HG03025 (cell line): ENCODE data around the gene RNF111.

ENCODE experiments used
- ATAC-seq: cut with Tn5 transposase; IDR thresholded peaks from one replicate; pipeline ENCODE4 v1.9.1; 2021; ENCODE audit warnings: mild to moderate bottlenecking, moderate library complexity; ENCODE audit not compliant: unreplicated experiment, low FRiP score

RNF111 gene

GRCh38 chr15:58987491-58988005, at the start of gene RNF111:
TSS of gene RNF111 (plus strand) at chr15:58987663. CDS start at chr15:59030823, 43,160 bp downstream.
- ATAC-seq = peak; percentile 66

- ATAC-seq = no peak
Measured at GRCh38 chr15:58947179-58947578, 40.3 kb upstream of the RNF111 start.

- ATAC-seq = no peak
Measured at GRCh38 chr15:58951388-58952007, 36.0 kb upstream of the RNF111 start.

- no peak for ATAC-seq
Measured at GRCh38 chr15:58952751-58953150, 34.7 kb upstream of the RNF111 start.

- no peak for ATAC-seq
Measured at GRCh38 chr15:58957101-58957973, 30.1 kb upstream of the RNF111 start.

- no peak for ATAC-seq
Measured at GRCh38 chr15:58958811-58959210, 28.7 kb upstream of the RNF111 start.

- no peak for ATAC-seq
Measured at GRCh38 chr15:58962136-58962535, 25.3 kb upstream of the RNF111 start.

- ATAC-seq = no peak
Measured at GRCh38 chr15:58962662-58963565, 24.5 kb upstream of the RNF111 start.

- no peak for ATAC-seq
Measured at GRCh38 chr15:58966698-58967097, 20.8 kb upstream of the RNF111 start.

GRCh38 chr15:58967479-58967878, 20.0 kb upstream of the RNF111 start:
- ATAC-seq = no peak

GRCh38 chr15:58977887-58978286, 9.6 kb upstream of the RNF111 start:
- ATAC-seq = no peak

GRCh38 chr15:58980351-58980939, 7.0 kb upstream of the RNF111 start:
- no peak for ATAC-seq

- ATAC-seq = no peak
Measured at GRCh38 chr15:58981808-58982475, 5.5 kb upstream of the RNF111 start.

- no peak for ATAC-seq
Measured at GRCh38 chr15:58983261-58983660, 4.2 kb upstream of the RNF111 start.

GRCh38 chr15:58985443-58985842, 2.0 kb upstream of the RNF111 start:
- ATAC-seq = no peak

- ATAC-seq = no peak
Measured at GRCh38 chr15:58987036-58987435, 427 bp upstream of the RNF111 start.

- peak; percentile 48 for ATAC-seq
Measured at GRCh38 chr15:58988006-58988785, 733 bp downstream of the RNF111 start.

GRCh38 chr15:58992181-58992580, 4.7 kb downstream of the RNF111 start:
- no peak for ATAC-seq

GRCh38 chr15:58994906-58995453, 7.5 kb downstream of the RNF111 start:
- ATAC-seq = no peak
